HG03025 (cell line): ENCODE results near the gene KRTAP12-4.
"Not testable (repeated sequence)": the region's sequence is repeated elsewhere in the genome, so short reads cannot be mapped to it uniquely, and the experiment has no call there.

Experiments used
- ATAC-seq: cut with Tn5 transposase; IDR thresholded peaks from one replicate; pipeline ENCODE4 v1.9.1; 2021; ENCODE audit warnings: mild to moderate bottlenecking, moderate library complexity; ENCODE audit not compliant: unreplicated experiment, low FRiP score

The KRTAP12-4 gene

DNA sequence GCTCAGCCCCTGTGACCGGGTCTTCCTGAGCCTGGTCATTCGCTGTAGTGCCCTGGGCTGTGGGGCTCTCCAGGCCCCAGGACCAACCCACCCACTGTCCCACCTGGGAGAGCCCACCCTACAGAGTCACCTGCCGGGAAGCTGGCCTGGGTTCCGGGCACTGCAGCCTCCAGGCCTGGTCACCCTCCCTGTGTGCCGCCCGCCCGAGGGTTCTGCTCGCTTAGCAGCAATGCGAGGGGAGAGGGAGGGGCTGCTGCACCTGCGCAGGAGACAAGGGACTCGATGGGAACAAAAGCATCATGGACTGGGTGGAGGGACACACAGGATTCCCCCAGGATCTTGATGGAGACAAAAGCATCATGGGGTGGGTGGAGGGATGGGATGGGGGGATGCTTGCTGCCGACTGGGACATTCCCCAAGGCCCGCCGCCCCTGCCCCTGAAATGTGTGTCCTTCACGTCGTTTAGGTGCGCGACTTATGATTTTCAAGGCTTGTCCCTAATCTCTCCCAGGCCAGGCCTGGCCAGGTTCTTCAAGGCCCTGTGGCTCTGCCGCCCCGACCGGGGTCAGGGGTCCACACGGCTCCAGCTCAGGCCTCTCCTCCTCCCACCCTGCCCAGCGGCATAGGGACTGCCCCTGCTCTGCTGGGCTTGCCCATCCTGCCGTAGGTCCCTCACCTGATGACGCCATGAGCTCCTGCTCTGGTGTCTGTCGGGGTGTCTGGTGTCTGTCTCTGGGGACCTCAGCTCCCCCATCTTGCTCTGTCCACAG, 40.9 kb downstream of the KRTAP12-4 start:
- ATAC-seq: no peak

DNA sequence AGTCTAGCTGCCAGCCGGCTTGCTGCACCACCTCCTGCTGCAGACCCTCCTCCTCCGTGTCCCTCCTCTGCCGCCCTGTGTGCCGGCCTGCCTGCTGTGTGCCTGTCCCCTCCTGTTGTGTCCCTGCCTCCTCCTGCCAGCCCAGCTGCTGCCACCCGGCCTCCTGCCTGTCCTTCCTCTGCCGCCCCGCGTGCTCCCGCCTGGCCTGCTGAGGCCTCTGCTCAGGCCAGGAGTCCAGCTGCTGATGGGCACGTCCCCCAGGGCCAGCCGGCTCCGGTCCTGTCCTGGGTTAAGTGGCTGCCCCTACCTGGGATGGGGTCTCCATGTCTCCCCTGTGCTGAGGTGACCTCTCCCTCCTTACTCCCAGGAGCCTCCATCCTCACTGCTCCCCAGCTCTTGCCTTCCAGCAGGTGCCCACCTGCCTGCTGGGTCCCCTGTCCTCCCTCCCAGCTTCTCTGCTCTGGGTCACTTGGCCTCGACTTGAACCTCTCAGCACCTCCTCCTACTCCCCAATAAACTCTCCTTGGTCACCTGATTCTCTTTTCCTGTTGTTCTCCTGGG, 41.7 kb downstream of the KRTAP12-4 start:
- ATAC-seq: no peak

DNA sequence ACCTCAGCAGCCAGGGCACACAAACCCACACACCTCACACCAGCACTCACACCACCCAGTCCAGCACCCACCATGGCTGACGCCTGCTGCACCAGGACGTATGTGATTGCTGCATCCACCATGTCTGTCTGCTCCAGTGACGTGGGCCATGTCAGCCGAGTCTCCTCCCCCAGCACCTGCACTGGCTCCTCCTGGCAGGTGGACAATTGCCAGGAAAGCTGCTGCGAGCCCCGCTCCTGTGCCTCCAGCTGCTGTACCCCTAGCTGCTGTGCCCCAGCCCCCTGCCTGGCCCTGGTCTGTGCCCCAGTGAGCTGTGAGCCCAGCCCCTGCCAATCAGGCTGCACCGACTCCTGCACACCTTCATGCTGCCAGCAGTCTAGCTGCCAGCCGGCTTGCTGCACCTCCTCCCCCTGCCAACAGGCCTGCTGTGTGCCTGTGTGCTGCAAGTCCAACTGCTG, 42.4 kb downstream of the KRTAP12-4 start, which contains the start of gene KRTAP10-8:
Gene KRTAP10-8, plus strand, starts transcription at position 51 of the 458 bp plus-strand sequence. Its CDS starts 22 bp downstream, at position 73.
- ATAC-seq: no peak

DNA sequence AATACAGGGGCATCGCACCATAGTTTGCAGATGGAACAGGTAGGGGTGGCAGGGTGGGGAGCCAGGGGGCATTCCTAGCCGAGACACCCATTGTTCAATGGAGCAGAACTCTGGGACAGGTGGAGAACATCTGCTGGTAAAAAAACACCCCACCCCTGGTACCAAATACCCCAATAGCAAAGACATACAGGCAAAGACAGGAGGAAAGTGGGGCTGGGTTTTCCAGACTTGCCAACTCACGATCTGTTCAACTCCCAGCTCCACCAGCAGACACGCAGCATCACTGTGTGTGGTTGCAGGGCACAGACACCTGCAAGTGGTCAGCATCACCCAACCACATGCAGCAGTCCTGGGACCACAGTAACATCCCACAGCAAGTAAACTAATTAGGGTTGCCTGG, 42.9 kb downstream of the KRTAP12-4 start:
- ATAC-seq: no peak

DNA sequence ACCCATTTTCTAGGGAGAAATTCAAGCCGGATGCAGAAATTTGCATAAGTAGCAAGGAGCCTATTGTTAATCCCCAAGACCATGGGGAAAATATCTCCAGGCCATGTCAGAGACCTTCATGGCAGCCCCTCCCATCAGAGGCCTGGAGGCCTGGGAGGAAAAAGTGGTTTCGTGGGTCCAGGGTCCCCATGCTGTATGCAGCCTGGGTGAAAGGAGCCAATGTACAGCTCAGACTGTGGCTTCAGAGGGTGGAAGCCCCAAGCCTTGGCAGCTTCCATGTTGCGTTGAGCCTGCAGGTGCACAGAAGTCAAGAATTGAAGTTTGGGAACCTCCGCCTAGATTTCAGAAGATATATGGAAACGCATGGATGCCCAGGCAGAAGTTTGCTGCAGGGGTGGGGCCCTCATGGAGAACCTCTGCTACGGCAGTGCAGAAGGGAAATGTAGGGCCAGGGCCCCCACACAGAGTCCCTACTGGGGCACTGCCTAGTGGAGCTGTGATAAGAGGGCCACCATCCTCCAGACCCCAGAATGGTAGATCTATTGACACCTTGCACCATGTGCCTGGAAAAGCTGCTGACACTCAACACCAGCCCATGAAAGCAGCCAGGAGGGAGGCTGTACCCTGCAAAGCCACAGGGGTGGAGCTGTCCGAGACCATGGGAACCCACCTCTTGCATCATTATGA, 44.2 kb downstream of the KRTAP12-4 start:
- ATAC-seq: not testable (repeated sequence)

DNA sequence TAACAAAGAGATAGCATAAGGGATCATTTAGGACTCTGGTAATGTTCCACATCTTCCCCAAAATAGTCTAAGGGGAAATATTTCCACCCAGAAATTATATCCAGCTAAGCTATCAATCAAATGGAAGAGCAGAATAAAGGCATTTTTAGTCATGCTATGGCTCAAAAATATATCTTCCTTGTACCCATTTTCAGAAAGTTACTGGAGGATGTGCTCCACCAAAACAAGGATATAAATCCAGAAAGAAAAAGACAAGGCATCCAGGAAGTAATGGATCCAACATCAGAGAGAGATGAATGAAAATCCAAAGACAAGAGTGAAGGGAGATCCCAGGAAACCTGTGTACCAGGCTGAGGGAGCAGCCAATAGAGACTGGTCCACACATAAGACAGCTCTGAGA, 45.3 kb downstream of the KRTAP12-4 start:
- no peak for ATAC-seq

DNA sequence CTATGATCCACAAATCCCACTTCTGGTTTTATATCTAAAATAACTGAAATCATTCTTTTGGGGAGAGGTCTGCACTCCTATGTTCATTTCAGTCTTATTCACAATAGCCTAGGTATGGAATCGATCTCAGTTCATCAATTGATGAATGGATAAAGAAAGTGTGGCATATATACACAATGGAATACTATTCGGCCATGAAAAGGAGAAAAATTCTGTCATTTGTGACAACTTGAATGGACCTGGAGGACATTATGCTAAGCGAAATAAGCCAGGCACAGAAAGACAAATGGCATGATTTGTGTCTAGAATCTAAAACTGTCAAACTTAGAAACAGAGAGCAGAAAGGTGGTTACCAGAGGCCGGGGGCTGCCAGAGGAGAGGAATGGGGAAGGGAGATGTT, 48.0 kb downstream of the KRTAP12-4 start:
- no peak for ATAC-seq
